ENCODE measurements around the gene KCTD1. TPM values are rescaled to one million over a fixed set of nuclear protein-coding genes. Genes with fewer than 3 reads are reported as not detected.
A peak's percentile ranks its signal among the peaks of the same experiment; 100 is the strongest.

KCTD1 gene
- total RNA-seq, 2 experiments from 2014 or later, result 10.1 to 10.3 TPM

DNA sequence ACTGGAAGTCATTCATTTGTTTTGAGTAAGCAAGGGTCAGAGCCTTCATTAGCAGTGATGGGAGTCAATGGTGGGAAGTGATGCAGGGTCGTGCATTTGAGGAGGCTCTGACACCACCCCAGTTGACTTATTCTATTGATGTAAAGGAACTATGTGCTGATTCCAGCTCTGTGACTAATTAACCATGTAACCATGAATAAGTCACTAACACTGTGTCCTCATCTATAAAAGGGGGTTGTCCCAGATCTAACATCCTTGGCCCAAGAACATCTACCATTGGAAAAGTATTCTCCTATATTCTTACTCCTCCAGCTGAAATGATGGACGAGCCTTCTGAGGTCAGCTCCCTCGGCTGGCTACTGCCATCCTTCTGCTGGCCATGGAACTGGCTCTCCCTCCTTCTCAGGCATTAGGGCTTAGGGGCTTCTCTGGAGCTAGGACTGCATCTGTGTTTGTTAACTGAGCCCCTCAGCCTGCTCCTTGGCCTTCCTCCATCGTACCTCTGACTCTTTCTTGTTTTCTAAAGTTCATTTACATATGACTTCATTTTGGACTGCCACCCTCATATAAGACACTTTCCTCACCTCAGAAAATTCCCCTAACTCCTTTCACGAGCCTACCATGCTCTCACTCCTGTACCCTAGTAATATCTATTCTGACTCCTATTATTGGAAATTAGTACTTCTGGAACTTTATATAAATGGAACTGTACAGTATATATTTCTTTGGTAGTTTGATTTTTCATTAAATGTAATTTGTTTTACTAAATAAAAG lies 115.5 kb downstream of the KCTD1 start:
- no peak overlapping the region for H2AFZ ChIP-seq (ENCODE audit: low read length)
- POLR2A ChIA-PET, result interaction anchor here (1.5 kb wide), 1 partner anchor 8 kb away, joined by 8 read pairs; no protein-coding TSS in a partner anchor
- H3K4me3 ChIP-seq (ENCODE audit: low read depth, low read length, poor library complexity, severe bottlenecking), result no peak overlapping the region
- intact Hi-C loops (cut with micrococcal nuclease; ENCODE audit: unreplicated experiment), result no loop called here
- H3K4me1 ChIP-seq (ENCODE audit: insufficient read depth, low read length, poor library complexity, severe bottlenecking), result no peaks in the 10 kb centered on the region
- H3K9me3 ChIP-seq (ENCODE audit: low read length), result no peaks in the 10 kb centered on the region
- H3K27ac ChIP-seq (ENCODE audit: low read depth, low read length, poor library complexity, severe bottlenecking), result no peak overlapping the region
- no peaks in the 10 kb centered on the region for H3K36me3 ChIP-seq (ENCODE audit: insufficient read depth, low read length)
- H3K4me2 ChIP-seq (ENCODE audit: low read length), result no peak overlapping the region
- no peaks in the 10 kb centered on the region for H4K20me1 ChIP-seq (ENCODE audit: insufficient read depth, low read length)
- TF ChIP-seq, protein P1, sequence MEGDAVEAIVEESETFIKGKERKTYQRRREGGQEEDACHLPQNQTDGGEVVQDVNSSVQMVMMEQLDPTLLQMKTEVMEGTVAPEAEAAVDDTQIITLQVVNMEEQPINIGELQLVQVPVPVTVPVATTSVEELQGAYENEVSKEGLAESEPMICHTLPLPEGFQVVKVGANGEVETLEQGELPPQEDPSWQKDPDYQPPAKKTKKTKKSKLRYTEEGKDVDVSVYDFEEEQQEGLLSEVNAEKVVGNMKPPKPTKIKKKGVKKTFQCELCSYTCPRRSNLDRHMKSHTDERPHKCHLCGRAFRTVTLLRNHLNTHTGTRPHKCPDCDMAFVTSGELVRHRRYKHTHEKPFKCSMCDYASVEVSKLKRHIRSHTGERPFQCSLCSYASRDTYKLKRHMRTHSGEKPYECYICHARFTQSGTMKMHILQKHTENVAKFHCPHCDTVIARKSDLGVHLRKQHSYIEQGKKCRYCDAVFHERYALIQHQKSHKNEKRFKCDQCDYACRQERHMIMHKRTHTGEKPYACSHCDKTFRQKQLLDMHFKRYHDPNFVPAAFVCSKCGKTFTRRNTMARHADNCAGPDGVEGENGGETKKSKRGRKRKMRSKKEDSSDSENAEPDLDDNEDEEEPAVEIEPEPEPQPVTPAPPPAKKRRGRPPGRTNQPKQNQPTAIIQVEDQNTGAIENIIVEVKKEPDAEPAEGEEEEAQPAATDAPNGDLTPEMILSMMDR (conservative IDR thresholded peaks at IDR 0.05; ENCODE audit: low read length), result no peak
- no peak for TF ChIP-seq EZH2phosphoT487 (IDR thresholded peaks at IDR 0.05; ENCODE audit: borderline replicate concordance, low read depth, low read length)
- no peaks in the 10 kb centered on the region for H3K9me2 ChIP-seq (ENCODE audit: insufficient read depth, low read length)
- no TSS peak for BruUV-seq (replicated peaks)
- CTCF ChIA-PET (ENCODE audit: unreplicated experiment), result no interaction called here
- H3K79me2 ChIP-seq (ENCODE audit: insufficient read depth, low read depth, low read length), result no peaks in the 10 kb centered on the region
- DNase-seq (ENCODE audit: low spot score), result no peak

DNA sequence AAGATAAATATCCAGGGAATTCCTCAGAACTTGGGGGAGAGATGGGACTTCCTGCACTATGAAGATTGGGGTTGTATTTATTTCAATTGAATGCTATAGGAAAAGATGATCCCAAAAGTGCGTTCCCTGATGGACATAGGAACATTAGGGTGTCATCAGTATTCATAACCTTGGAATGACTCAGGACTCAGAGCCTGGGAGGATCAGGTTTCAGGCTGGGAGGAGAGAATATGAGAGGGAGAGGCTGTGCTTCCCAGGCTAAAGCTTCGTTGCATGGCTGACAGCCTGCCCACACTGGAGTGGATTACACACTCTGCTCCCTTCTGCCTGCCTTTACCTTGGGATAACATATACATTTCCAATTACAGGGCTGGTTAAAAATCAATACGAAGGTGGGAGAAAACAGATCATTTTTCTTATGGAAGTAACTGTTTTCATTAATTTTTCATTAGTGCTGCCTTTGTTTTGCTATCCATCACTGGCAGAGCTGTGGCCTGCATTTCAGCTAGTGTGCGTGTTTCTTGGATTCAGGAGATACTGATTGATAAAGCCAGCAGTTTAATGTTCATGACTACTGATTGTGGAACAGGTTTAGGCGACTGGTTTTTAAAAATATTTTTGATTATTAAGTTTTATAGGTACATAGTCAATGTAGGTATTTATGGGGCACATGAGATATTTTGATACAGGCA lies 118.7 kb downstream of the KCTD1 start:
- no peak overlapping the region for H3K27ac ChIP-seq (ENCODE audit: low read depth, low read length, poor library complexity, severe bottlenecking)
- H3K4me1 ChIP-seq (ENCODE audit: insufficient read depth, low read length, poor library complexity, severe bottlenecking), result no peaks in the 10 kb centered on the region
- no TSS peak for BruUV-seq (replicated peaks)
- no peak for DNase-seq (ENCODE audit: low spot score)
- POLR2A ChIA-PET, result interaction anchor here (0.6 kb wide), 1 partner anchor 361 kb away, joined by 3 read pairs; no protein-coding TSS in a partner anchor
- H3K79me2 ChIP-seq (ENCODE audit: insufficient read depth, low read depth, low read length), result no peaks in the 10 kb centered on the region
- H3K4me3 ChIP-seq (ENCODE audit: low read depth, low read length, poor library complexity, severe bottlenecking), result no peak overlapping the region
- H2AFZ ChIP-seq (ENCODE audit: low read length), result no peak overlapping the region
- intact Hi-C loops (cut with micrococcal nuclease; ENCODE audit: unreplicated experiment), result no loop called here
- TF ChIP-seq, protein P1 (conservative IDR thresholded peaks at IDR 0.05; ENCODE audit: low read length), result no peak
- TF ChIP-seq EZH2phosphoT487 (IDR thresholded peaks at IDR 0.05; ENCODE audit: borderline replicate concordance, low read depth, low read length), result no peak
- no peaks in the 10 kb centered on the region for H4K20me1 ChIP-seq (ENCODE audit: insufficient read depth, low read length)
- H3K9me3 ChIP-seq (ENCODE audit: low read length), result no peaks in the 10 kb centered on the region
- H3K4me2 ChIP-seq (ENCODE audit: low read length), result peak overlapping the region; percentile 12; the same call in 1 of the 2 replicates
- no peaks in the 10 kb centered on the region for H3K36me3 ChIP-seq (ENCODE audit: insufficient read depth, low read length)
- CTCF ChIA-PET (ENCODE audit: unreplicated experiment), result no interaction called here
- H3K9me2 ChIP-seq (ENCODE audit: insufficient read depth, low read length), result no peaks in the 10 kb centered on the region

DNA sequence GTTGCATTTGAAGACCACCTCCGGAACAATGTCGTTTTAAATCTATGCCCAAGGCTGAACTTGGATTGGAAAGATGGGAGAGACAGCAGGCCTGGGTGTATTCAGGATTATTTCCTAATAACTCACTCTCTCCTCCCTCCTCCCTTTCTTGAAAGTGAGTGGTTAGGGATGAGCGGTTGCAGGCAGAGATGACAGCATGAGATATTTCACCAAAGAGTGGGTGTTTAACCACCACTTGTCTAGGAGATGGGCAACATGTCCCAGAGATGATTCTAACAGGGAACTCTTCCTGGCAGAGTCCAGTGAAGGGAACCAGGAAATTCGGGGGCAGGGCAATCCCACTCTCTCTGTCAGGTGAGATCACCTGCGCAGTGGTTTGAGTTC lies 123.2 kb downstream of the KCTD1 start:
- Histone ChIP-seq H3K4me1 (ENCODE audit: insufficient read depth, low read length, poor library complexity, severe bottlenecking) (no peaks in the 10 kb centered on the region), H3K36me3 (ENCODE audit: insufficient read depth, low read length) (no peaks in the 10 kb centered on the region), H3K27ac (ENCODE audit: low read depth, low read length, poor library complexity, severe bottlenecking) (no peak overlapping the region), H2AFZ (ENCODE audit: low read length) (no peak overlapping the region), H3K9me3 (ENCODE audit: low read length) (no peaks in the 10 kb centered on the region), H3K4me2 (ENCODE audit: low read length) (no peak overlapping the region), H3K79me2 (ENCODE audit: insufficient read depth, low read depth, low read length) (no peaks in the 10 kb centered on the region), H4K20me1 (ENCODE audit: insufficient read depth, low read length) (no peaks in the 10 kb centered on the region), H3K4me3 (ENCODE audit: low read depth, low read length, poor library complexity, severe bottlenecking) (no peak overlapping the region), H3K9me2 (ENCODE audit: insufficient read depth, low read length) (no peaks in the 10 kb centered on the region)
- CTCF ChIA-PET (ENCODE audit: unreplicated experiment), result no interaction called here
- no TSS peak for BruUV-seq (replicated peaks)
- POLR2A ChIA-PET, result interaction anchor here (0.6 to 1.5 kb wide), 2 partner anchors 24 to 53 kb away, joined by 3 to 4 read pairs; no protein-coding TSS in a partner anchor
- no peak for DNase-seq (ENCODE audit: low spot score)
- no peak for TF ChIP-seq EZH2phosphoT487 (IDR thresholded peaks at IDR 0.05; ENCODE audit: borderline replicate concordance, low read depth, low read length)
- TF ChIP-seq, protein P1 (conservative IDR thresholded peaks at IDR 0.05; ENCODE audit: low read length), result no peak
- intact Hi-C loops (cut with micrococcal nuclease; ENCODE audit: unreplicated experiment), result no loop called here

All from OCI-LY7 (cell line).